IPS-11a (cell line): ENCODE results near the gene SUGCT.

Experiments
- H3K4me3 ChIP-seq: one replicate; pipeline ENCODE4 v1.5.1; 2013; ENCODE audit warnings: low read depth, low read length, control low read depth

The SUGCT gene

GRCh38 chr7:40457776-40458480 is 323.1 kb downstream of the SUGCT start:
- no peak overlapping the region for H3K4me3 ChIP-seq

- H3K4me3 ChIP-seq = no peak overlapping the region
Measured at GRCh38 chr7:40463446-40463845, 328.6 kb downstream of the SUGCT start.

DNA sequence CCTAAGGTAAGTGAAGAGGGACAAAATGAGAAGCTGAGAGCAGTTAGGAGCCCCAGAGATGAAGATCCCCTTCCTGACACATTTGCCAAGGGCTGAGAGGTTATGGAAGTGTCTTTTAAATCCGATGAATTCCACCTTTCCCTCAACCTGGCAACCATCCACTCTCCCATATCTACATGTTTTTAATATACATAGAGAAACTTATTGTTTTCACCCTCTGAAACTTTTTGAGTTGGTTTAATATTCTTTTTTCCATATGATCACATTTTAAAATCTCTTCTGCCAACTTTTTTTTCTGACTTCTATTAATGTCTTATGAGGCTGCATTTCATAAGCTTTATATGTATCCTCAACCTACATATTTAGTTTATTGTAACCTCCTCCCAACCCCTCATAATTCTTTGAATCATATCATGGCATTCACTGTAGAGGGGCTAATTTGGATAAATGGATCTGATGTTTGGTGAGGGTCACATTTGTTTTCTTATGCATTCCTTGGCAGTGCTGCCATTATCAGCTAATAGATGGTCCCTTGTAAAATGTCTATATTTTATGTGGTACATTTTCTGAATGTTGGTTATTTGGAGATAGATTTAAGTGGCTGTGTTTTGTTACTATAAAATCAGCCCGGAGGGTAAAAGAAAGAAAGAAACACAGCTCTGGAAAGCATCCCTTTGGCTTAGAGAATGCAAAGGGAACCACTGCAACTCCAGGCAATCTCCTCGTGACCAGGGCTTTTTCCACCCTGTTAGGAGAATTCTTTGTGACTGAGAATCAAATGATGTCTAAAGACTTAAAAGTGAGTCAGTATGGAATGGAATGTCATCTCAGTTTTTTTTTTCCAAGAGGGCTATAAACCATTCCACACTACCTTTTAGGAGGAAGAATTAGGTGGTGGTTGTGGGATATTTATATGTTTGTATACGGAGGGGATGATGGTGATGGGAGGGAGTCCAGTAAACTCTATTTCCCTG is 334.4 kb downstream of the SUGCT start:
- no peak overlapping the region for H3K4me3 ChIP-seq

GRCh38 chr7:40470091-40470592 is 335.3 kb downstream of the SUGCT start:
- no peak overlapping the region for H3K4me3 ChIP-seq

DNA sequence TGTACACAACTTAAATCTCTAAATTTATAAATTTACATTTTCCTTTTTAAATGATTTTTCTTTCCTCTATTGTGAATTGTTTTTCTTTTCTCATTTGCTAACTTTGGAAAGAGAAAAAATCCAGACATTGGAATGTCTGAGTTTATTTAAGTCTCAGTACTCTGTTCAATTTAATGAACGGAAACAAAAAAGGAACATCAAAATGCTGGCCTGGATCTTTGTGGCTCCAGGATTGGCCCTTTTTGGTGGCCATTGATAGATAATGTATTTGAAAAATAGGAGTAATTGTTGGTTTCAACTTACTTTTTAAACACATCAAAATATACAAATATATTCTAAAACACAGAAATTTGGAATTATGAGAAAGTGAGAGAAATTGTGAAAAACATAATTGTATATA is 336.0 kb downstream of the SUGCT start:
- no peak overlapping the region for H3K4me3 ChIP-seq

DNA sequence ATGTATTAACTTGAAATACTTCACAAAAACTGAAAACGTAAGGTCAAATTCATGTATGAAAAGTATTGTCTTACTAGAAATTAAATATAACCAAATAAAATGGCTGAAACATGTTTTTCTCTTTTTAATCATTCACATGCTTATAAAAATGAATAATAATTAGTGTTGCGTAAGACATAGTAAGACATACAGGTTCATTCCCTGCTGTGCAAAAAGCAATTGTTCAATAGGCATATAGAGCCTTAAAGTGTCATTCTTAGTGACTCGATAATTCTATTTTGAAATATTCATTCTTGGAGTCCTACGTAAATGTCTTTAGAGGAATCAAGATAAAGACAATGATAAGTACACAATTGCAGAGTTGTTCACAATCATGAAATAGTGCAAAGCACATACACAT is 337.1 kb downstream of the SUGCT start:
- H3K4me3 ChIP-seq = no peak overlapping the region

GRCh38 chr7:40474790-40475680 is 340.2 kb downstream of the SUGCT start:
- no peak overlapping the region for H3K4me3 ChIP-seq

- H3K4me3 ChIP-seq = no peak overlapping the region
Measured at GRCh38 chr7:40475681-40475982, 340.8 kb downstream of the SUGCT start.

DNA sequence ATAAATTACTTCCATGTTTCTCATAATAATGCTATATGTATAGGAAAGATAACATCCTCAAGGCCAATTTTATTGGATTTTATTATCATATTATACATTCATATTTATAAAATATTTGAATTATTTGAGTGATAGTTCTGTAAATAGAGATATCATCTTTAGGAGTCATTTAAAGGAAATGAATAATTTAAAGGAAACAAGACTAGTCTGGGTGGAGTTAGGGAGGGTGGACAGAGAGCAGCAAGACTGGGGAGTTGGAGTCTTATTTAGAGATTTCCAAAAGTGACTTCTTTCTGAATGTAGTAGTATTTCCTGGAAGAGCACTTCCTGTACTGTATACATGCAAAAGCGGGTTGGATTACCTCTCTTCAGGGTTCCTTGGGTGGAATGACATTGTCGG is 342.3 kb downstream of the SUGCT start:
- H3K4me3 ChIP-seq = no peak overlapping the region

- no peak overlapping the region for H3K4me3 ChIP-seq
Measured at GRCh38 chr7:40482845-40483244, 348.0 kb downstream of the SUGCT start.

DNA sequence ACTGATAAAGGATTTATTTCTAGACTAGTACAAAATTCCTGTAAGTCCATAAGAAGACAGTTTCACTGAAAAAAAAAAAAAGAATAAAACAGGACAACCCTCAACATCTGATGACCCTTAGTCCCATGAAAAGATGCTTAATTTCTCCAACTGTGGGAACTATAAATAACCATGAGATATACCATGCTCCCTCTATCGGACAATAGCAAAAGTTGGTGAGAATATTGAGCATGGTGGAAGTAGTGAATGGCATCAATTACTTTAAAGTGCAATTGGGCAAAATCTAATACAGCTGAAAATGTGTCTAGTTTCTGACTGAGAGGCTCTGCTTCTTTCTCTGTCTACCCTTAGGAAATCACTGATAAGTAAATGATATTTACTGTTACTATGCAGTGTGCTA is 348.8 kb downstream of the SUGCT start:
- H3K4me3 ChIP-seq = no peak overlapping the region

DNA sequence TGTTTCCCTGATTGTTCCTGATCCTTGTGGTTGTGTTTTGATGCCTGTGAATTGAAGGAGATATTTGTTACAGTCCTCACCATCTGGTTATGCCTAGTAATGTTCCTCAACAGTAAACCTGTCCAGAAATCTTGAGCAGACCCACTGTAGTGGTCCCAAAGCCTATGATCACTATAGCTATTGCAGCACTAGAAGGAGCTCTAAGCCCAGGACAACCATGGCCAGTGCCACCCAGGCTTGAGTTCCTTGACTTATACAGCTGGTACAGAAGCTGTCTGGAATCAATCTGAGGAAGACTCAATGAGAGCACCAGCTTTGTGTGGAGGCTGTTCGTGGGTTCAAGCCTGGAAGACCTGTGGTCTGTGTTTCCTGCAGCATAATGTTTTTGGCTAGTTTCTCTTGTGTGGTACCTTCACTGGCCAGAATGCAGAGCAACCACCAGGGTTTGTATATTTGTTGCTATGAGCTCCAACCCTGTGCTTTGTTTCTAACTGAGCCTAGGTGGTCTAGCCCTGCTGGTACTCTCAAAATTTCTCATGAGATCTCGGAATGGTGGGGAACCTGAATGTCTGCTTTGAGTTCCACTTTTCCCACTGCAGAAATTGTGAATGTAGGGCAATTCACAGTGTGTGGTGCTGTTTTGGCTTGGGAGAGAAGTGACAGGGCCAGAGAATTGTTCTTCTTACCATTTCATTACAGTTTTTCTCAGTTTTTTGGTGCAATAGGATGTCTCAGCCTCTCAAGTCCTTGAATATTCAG is 355.2 kb downstream of the SUGCT start:
- no peak overlapping the region for H3K4me3 ChIP-seq

DNA sequence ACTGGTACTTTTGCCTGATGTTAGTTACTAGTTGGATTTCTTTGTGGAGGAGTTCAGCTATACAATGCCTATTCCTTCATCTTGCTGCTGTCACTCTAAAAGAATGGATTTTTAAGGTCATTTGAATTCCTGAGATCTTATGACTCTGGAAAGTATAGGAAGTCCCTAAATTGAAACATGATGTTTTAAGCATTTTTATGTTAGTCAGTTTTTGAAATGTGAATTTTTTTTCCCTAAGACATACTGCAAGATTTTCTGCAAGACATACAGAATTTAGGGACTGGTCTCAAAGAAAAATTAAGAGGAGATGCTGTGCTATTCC is 355.8 kb downstream of the SUGCT start:
- H3K4me3 ChIP-seq = no peak overlapping the region

GRCh38 chr7:40492946-40493345 is 358.1 kb downstream of the SUGCT start:
- no peak overlapping the region for H3K4me3 ChIP-seq

DNA sequence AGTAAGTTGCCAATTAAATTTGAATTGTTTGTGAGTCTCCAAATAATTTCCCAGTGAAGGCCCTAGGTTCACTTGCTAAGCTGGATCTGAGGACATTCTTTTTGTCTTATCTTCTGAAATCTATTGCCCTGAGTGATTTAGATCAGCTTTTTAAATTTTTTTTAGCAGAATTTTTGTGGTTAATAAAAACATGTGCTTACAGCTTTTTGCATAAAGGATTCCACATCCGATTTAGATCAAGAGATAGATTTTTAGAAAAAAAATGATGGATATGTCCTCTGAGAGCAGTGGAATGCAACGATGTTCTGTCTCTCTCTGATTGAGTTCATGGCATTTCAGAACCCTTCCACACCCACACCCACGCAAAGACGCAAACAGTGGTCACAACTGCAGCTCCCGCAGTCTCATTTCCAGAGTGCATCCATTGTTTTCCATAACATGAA is 358.8 kb downstream of the SUGCT start:
- no peak overlapping the region for H3K4me3 ChIP-seq

- H3K4me3 ChIP-seq = no peak overlapping the region
Measured at GRCh38 chr7:40498924-40499510, 364.2 kb downstream of the SUGCT start.

GRCh38 chr7:40499718-40500117 is 364.9 kb downstream of the SUGCT start:
- H3K4me3 ChIP-seq = no peak overlapping the region

- H3K4me3 ChIP-seq = no peak overlapping the region
Measured at GRCh38 chr7:40500219-40500618, 365.4 kb downstream of the SUGCT start.

- no peak overlapping the region for H3K4me3 ChIP-seq
Measured at GRCh38 chr7:40502359-40502758, 367.6 kb downstream of the SUGCT start.

GRCh38 chr7:40506158-40506557 is 371.4 kb downstream of the SUGCT start:
- H3K4me3 ChIP-seq = no peak overlapping the region
